Measurements from ENCODE around the gene RASSF7.

Gene RASSF7

GRCh38 chr11:532986-533585, 27.7 kb upstream of the RASSF7 start:
- no peak for DNase-seq (ENCODE audit: low read depth in 2 of 2)

DNA sequence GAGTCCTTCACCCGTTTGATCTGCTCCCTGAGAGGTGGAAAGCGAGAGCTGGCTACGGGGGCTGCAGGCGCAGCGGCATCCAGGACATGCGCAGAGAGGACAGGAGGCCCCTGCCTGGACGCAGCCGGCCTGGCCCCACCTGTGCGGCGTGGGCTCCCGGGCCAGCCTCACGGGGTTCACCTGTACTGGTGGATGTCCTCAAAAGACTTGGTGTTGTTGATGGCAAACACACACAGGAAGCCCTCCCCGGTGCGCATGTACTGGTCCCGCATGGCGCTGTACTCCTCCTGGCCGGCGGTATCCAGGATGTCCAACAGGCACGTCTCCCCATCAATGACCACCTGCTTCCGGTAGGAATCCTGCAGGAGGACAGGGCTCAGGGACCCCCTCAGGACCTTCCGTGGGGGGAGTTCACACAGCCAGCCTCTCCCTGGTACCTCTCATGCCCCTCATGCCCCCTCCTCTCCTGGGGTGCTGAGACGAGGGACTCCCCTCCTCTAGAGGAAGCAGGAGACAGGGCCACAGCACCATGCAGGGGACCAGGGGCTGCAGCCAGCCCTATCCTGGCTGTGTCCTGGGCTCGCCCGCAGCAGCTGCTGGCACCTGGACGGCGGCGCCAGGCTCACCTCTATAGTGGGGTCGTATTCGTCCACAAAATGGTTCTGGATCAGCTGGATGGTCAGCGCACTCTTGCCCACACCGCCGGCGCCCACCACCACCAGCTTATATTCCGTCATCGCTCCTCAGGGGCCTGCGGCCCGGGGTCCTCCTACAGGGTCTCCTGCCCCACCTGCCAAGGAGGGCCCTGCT, 27.0 kb upstream of the RASSF7 start:
- no peak for DNase-seq (ENCODE audit: low read depth in 2 of 2)

DNA sequence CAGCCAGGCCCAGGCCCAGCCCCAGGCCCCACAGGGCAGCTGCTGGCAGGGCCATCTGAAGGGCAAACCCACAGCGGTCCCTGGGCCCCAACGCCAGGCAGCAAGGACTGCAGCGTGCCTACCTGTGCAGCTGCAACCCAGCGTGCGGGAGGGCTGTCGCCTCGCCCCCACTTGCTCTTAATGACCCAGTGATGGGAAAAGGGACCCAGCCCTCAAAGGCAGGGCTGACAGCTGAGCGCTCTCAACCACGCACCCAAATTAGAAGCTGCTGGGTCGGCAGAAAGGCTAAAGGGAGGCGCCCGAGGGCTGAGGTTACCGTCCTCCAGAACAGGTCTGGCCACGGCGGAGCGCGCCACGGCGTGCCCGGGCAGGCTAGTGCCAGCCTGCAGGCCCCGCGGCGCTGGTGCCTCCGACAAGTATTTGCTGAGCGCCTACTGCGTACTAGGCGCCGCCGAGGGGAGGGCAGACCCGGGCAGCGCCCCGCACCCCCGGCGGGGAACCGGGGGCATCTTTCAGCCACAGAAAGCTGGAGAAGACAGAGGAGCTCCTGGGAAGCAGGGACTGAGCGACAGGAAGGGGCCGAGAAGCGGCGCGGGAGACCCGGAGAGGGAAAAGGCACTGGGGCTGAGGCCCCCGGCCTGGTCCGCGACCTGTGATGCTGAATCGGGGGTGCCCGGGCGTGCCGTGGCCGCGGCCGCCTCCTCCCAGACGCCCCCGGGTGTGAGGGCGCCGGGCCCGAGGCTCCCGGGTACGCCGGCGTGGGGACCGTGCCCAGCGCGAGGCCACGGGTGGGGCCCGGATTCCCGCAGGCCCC, 26.2 kb upstream of the RASSF7 start:
- no peak for DNase-seq (ENCODE audit: low read depth in 2 of 2)

DNA sequence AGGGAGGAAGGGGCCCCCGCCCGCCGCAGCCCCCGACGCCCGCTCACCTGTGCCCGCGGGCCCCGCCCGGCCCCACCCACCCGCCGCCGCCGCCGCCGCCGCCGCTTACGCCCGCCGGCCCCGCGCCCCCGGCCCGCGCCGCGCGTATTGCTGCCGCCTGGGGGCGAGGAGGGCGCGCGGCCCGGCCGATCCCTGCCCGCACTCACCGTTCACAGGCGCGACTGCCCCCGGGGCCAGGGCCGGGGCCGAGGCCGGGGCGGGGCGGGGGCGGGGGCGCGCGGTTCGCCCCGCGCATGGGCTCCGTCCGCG, 25.6 kb upstream of the RASSF7 start:
- DNase-seq (ENCODE audit: low read depth in 2 of 2), result no peak

GRCh38 chr11:535519-536454, 25.0 kb upstream of the RASSF7 start, which contains the start of gene HRAS:
TSS of gene HRAS (minus strand) at chr11:535576.
- DNase-seq (ENCODE audit: low read depth in 2 of 2), result peak; percentile 88 to 93

- peak; percentile 78 to 85 for DNase-seq (ENCODE audit: low read depth in 2 of 2)
Measured at GRCh38 chr11:536841-537621, 23.7 kb upstream of the RASSF7 start, which contains the start of gene LRRC56. TSS of gene LRRC56 (plus strand) at chr11:537527. CDS start at chr11:540685, 3,158 bp downstream.

DNA sequence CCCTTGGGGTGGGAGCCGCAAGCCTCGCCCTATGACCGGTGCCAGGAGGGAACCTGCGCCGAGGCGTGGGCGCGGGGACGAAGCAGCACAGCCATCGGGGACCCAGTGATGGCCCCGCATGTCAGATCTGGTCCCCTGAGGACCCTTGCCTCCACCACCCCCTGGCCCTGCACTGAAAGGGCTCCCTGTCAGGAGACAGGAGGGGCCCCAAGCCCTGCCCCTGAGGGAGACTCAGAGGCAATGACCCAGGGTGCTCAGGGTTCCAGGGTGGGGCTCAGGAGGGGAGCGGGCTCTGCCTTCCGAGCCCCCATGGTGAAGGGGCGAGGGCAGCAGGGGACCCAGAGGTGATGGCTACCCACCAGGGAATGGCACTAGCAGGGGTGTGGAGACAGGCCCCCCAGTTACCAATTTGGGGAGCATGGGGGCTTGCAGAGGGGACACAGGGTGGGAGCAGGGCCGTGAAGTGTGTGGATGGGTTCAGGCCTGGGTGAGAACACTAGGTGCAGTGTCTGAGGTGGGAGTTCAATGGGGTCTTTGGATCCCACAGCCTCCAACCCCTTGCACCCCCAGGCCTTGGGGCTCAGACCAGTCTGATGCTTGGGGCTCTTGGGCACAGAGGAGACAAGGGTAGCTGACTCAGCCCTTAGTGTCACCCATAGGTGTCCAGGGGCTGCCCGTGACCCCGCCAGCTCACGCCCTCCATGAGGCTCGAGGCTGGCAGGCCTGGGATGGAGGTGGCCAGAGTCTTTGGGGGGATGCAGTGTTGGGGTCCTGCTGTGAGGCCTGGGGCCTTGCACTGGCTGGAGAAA, 22.9 kb upstream of the RASSF7 start:
- no peak for DNase-seq (ENCODE audit: low read depth in 2 of 2)

- DNase-seq (ENCODE audit: low read depth in 2 of 2), result no peak
Measured at GRCh38 chr11:538431-539051, 22.2 kb upstream of the RASSF7 start.

GRCh38 chr11:539971-540481, 20.7 kb upstream of the RASSF7 start:
- DNase-seq (ENCODE audit: low read depth in 2 of 2), result no peak

- no peak for DNase-seq (ENCODE audit: low read depth in 2 of 2)
Measured at GRCh38 chr11:540583-541432, 20.0 kb upstream of the RASSF7 start.

DNA sequence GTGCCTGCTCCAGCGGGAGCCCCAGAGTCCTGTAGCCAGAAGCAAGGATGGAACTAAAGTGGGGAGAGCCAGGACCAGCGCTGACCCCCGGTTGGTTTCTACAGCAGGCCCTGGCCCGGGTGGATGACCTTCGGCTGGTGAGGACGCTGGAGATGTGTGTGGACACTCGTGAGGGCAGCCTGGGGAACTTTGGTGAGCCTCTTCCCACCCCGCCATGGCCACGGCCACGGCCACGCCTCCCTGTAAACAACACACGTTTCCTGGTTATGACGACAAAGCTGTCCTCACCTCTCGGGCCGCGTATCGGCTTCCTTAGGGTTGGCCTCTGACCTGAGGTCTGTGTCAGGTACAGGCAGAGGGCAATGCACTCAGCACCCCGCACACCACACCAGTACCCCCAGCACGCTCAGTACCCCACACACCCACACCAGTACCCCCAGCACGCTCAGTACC, 19.3 kb upstream of the RASSF7 start:
- DNase-seq (ENCODE audit: low read depth in 2 of 2), result no peak

GRCh38 chr11:544817-545166, 16.0 kb upstream of the RASSF7 start:
- DNase-seq (ENCODE audit: low read depth in 2 of 2), result no peak

DNA sequence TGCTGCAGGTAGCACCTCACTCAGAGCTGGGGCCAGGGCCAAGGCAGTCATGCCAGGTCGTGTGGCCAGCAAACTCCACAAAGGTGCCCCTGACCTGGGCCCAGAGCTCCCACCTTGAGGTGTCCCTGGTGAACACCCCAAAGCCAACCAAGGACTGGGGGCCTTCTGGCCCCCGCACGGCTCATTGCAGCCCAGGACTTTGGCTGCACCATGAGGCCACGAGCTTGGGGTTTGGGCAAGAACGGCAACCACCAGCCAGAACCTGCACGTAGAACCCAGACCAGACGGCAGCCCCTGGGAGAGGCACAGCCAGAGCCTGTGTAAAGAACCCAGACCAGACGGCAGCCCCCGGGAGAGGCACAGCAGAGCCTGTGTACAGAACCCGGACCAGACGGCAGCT, 15.6 kb upstream of the RASSF7 start:
- DNase-seq (ENCODE audit: low read depth in 2 of 2), result no peak

GRCh38 chr11:548700-549603, 11.8 kb upstream of the RASSF7 start:
- no peak for DNase-seq (ENCODE audit: low read depth in 2 of 2)

GRCh38 chr11:550021-550745, 10.6 kb upstream of the RASSF7 start:
- DNase-seq (ENCODE audit: low read depth in 2 of 2), result no peak

DNA sequence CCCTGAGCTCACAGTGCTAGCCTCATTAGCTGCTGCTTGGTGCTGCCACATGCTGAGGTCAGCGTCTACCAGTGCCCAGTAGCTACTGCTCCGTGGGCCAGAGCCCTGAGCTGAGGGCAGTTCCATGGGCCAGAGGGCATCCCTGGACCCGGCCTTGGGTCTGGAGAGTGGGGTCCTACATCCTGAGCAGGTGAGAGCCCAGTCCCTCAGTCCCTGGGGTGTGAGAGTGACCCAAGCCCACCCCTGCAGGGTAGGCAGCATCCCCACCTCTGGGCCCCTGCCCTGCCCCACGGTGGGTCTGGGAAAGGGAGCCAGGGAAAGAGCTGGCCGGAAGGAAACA, 10.1 kb upstream of the RASSF7 start:
- DNase-seq (ENCODE audit: low read depth in 2 of 2), result no peak

GRCh38 chr11:551131-551530, 9.6 kb upstream of the RASSF7 start:
- no peak for DNase-seq (ENCODE audit: low read depth in 2 of 2)
